GOT3 (cell line): ENCODE data around the gene PIPOX.
"Not testable (repeated sequence)": the region's sequence is repeated elsewhere in the genome, so short reads cannot be mapped to it uniquely, and the experiment has no call there.

Experiments
- DNase-seq: peaks from one replicate; lab custom pipeline; 2025; ENCODE audit warnings: mixed read lengths; lab: John Stamatoyannopoulos, UW

The PIPOX gene

DNA sequence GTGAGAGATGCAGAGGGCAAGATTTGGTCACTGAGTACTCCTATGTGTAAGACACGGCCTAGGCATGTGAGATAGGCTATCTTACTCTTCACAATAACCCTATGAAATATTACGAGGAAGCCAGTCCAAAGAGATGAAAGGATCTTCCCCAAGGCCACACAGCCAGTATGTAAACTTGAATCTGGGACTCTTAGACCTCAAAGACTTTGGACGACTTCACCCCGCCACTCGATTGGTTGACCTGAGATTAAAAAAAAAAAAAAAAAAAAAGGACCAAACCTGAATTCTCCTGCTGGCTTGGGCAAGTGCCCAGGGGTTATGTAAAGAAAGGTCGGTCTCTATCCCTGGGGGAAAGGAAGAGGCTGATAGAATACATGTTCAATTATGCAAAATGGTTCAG is 33.1 kb downstream of the PIPOX start:
- DNase-seq, result no peak

DNA sequence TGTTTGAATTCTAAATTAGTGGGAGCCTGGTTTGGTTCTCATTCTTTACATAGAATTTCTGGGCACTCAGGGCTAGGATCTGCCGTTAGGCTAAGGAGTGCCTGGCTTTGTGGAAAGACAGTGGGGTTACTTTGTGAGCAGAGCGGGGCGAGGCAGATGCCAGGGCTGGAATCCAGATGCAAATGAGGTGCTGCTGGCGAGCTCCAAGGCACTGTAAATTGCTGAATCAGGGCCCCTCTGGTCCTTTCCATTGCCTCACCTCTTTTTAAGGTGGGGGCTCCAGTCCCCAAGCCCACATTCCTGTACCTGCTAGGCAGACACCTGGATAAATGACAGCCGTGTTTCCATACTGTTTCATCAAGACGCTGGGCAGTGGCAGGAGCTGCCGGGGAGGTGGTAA is 33.8 kb downstream of the PIPOX start:
- DNase-seq, result no peak

DNA sequence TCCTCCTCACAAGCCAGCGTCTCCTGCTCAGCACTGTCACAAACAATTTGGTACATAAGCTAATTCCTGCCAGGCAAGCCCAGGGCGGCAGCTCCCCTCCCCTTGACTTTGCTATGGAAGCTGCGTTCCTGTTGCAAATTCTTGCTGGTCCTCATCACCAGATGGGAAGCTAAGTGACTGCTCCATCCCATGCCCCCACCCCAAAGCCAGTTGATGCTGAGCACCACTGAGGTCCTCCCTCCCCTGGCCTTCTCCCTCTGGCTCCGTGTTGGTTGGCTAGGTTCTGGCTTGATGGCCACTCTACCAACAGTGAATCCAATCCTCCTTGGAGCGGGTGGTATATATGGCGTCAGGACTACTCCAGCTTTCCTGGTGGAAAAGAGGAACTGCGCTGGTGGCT is 34.4 kb downstream of the PIPOX start:
- no peak for DNase-seq

DNA sequence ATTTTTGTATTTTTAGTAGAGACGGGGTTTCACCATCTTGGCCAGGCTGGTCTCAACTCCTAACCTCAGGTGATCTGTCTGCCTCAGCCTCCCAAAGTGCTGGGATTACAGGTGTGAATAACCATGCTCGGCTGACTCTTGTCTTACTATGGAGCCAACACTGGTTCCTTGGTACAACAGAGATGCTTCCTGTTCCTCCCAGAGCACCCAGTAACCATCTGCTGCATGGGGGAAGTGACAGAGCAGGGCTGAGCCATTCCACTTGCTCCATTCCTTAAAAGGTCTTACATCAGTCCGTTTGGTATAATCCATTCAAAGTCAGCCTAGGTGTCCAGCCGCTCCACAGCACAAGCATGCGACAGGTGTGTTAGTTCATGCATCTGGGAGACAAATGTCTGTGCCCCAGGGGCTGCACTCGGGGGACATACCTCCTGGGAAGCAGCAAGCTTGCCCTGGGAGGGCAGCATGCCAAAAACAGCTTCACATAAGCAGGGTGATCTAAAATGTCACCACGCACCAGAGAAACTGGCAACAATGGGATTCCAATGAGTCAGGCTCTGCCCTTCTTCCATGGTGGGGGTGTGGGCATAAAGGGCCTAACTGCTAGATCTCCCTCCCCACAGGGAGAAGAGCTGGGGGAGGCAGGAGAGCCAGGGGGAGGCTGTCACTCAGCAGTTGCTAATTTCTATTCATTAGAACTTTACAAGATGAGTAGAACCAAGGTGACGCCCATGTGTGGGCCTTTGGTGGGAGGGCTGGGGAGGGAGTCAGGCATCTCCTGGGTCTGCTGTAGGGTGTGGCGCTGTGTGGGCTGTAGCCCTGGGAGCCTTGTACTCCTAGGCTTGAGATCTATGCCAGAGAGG is 35.5 kb downstream of the PIPOX start:
- DNase-seq, result no peak

DNA sequence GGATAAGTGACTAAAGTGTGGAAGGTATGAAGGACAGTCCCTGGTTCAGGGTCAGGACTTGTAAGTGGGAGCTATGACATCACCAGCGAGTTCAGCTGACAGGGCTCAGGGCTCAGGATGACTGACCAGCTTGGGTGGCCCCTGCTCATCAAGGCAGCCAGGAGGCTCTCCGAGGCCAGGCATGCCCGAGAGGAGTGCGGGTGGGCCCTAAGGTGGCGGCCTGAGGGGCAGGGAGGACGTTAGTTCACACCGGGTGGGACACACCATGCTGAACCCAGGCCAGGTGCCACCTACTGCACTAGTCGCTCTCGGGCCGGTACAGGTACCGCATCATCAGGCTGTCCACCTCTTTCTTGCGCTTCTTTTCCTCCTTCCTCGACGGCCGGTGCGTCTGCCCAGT is 36.5 kb downstream of the PIPOX start:
- DNase-seq, result no peak

DNA sequence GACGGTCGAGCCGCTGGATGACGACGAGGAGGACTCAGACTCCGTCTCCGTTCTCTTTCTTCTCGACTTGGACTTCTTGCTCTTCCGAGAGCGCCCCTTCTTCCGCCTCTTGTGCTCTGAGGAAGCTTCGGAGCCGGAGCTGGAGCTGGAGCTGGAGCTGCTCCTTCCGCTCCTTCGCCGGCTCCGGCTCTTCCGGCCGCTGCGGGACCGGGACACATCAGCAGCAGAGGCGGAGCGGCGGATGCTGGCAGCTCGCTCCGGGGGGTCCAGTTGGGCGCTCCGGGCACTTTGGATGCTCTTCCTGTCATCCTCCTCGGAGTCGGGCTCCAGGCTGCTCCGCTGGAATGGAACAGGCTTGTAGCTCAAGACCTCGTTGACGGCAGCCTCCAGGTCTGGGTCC is 36.9 kb downstream of the PIPOX start:
- no peak for DNase-seq

DNA sequence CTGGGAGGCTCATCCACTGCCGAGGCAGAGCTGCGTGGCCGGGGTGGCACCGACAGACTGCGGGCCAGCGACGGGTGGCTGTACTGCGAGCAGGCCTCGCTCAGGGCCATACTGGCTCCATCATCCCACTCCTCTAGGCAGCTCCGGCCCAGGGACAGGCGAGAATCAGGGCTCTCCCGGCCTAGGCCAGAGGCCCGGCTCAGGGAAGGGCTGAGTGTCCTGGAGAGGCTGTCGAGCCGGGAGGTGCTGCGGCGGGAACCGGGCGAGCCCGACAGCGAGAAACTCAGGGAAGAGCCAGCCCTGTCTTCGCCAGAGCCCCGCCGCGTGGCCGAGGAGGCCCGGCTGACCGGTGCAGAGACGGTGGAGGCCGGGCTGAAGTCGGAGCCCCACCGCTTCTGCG is 37.4 kb downstream of the PIPOX start:
- no peak for DNase-seq

DNA sequence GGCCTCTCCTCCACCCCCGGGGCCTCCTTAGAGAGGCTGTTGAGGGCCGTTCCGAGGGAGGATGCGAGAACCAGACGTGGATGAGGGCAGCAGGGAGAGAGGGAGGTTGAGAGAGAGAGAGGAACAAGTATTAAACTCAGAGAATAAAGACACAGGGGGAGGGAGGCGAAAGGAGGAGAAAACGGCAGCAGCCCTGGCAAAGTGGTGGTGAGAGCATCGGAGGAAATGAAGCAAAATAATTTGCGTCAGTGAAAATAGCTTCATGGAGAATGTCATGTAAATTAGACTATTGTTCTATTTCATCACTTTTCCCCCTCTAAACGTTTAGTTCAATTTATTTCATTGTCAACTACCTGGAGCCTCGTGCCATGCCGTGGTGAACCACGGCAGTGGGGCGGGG is 38.0 kb downstream of the PIPOX start:
- no peak for DNase-seq

DNA sequence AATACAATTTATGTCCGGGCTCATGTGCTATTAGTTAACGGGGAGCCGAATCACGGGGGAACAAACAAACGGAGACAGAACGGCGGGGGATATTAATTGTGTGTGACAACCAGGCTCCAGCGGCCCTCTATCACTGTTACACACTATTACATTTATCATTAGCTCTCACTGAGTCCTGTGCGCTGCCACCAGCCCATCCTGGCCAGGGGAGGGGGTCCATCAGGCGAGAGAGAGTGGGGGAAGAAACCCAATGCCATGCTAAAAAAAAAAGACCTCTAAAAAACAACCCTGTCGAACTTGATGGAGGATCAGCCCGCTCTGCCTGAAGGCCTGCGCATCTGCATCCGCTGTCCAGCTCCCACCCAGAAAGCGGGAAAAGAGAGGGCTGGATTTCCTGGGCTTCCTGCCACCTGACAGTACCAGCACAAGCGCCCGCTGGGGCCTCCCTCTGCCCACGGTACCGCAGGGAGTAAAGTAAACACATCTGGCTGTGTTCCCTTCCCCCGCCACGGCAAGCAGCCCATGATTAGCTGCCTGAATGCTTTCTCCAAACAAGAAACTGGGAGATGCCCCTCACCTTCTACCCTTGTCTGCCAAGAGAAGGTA is 41.7 kb downstream of the PIPOX start:
- DNase-seq, result no peak

DNA sequence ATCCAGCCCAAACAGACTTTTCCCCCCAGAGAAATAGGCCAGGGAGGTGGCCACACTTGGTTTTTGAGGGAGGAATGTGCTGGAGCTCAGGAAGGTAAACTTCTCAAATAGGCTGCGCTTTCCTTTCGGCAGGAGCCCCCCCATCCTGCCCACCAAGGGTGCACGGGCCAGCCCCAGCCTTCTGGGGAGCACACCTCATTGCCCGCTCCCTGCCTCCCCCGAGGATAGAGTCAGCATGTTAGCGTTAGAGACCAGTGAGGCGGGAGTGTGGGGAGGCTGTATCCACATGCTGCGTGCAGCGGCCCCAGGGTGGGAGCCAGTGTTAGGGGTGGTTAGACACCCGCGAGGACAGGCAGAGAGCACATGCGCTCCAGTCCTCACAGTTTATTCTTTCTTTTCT is 42.3 kb downstream of the PIPOX start:
- no peak for DNase-seq

DNA sequence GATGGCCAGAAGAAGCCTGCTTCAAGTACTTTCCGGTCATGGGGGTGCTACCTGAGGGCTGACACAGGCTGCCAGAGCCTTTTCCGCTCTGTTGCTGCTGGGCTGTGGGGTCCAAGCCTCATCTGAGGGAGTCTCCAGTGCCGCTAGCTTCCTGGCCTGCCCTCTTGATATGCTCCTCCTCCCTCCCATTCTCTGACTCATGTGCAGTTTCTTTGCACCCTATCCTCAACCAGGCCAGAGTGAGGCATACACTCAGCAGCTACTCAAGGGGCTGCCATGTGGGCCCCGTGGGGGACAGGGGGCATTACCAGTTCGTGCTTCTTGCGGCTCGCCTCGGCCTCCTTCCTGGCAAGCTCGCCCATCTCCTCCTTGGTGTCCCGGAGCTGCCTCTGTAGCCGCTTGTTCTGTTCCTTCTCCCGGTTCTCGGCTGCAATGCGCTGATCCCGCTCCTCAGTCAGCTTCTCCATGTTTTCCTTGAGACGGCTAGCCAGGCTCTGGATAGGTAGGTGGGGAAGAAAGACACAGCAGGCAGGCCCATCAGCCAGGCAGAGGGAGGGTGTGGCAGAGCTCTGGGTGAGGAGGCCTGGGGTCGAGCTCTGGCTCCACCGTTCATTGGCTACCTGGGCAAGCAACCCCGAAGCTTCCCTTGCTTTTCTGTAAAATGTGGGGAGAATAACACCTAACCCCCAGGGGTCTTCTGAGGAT is 43.8 kb downstream of the PIPOX start:
- no peak for DNase-seq

DNA sequence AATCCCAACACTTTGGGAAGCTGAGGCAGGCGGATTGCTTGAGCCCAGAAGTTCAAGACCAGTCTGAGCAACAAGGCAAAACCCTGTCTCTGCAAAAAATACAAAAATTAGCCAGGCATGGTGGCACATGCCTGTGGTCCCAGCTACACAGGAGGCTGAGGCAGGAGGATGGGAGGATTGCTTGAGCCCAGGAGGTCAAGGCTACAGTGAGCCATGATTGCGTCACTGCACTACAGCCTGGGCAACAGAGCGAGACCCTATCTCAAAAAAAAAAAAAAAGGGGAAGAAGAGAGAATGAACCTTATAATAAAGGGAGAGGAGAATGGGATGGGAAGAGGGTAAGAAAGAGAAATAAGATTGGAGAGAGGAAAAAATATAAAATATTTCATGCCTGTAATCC is 45.8 kb downstream of the PIPOX start:
- DNase-seq, result not testable (repeated sequence)

DNA sequence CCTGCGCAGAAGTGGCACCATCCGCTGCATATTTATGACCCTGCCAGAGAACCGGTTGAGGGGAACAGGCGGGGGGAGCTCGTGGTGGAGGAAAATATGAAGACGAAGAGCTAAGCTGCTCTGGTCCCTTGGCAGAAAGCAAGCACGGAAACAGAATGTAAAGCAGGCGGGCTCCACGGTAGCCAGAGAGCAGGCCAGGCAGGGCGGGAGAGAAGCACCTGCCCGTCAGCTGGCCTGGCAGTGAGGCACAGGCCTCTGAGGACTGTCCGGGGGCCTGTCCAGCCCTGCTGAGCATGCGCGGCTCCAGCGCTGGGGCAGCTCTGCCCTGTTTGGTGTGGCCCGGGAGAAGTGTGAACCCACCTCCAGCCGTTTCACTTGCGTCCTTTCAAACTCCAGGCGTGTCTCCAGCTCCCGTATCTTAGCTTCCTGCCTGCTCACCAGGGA is 46.7 kb downstream of the PIPOX start:
- no peak for DNase-seq

DNA sequence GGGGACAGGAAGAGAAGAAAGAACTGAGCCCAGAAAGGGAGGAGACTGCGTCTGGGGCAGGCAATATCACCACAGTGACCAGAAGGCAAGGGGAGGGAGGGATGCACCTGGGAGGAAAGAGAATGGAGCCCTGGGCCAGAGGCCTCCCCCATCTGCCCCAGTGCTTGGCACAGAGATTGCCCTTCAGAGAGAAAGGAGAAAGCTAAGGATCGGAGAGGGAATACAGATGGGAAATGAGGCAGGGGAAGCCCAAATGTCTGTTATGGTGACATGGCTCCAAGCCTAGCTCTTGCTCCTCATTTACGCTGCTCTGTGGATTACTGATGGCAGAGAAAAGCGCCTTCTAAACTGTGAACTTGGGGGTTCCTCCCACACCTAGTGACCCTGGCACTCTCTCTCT is 47.2 kb downstream of the PIPOX start:
- no peak for DNase-seq

DNA sequence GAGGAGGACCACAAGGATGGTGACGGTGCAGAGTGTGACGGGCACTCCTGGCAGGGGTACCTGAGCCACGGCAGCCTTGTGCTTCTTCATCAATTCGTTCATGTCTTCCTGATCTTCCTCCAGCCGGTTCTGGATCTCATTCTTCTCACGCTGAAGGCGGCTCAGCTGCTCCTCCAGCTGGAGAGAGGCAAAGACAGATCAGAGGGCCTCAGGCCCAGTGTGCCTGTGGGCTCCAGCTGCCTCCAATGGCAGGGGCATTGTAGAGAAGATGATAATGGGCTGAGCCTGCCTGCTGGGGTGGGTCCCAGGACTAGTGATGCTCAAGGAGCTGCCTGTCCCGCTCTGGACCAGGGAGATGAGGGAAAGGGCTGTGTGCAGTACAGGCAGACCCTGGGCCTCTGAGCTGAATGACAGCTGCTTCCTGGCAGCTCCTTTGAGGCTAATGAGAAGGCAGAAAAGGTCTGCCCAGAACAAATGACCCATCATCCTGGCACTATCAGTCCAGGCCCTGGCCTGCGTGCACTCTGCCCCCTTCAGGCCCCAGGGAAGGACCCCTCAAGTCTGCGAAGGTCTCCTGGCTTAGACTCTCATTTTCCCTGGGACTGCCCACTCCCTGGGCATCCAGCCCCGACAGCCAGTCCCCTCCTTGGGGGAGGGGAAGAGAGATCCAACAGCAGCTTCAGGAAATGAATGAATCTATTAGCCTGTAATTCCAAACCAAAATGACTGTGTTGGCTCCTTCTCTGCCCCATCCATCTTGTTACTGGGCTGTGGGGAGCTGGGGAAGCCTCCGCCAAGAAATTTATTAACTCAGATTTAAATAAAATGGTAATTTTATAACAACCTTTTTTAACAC is 48.0 kb downstream of the PIPOX start:
- no peak for DNase-seq

DNA sequence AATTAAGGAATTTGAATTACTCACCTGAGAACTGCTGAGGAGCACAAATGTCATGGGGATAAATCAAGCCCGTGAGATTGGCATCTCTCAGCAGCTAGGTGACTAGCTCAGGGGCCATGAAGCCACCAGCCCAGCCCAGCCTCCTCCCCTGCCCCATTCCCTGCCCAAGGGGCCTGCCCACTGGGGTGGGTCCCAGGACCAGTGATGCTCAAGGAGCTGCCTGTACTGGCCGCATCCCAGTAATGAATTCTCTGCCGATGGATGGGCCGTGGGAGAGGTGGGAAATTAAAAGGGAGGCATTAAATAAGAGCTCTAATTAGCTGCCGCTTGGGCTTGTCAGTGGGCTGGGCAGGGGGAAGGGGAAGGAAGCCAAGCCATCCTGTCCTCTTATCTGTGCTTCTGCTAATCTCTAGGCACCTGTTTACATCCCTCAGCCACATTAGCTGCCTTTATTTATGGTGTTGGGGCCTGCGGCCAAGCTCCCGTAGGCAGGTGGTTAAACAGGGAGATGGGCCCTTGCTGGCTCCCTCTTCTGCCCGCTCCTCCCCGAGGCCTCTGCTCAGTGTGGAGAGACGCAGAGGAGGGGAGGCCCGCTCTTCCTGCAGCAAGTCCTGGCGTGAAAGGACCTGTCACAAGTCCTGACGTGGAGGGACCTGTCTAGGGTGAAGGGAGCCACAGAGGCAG is 48.8 kb downstream of the PIPOX start:
- DNase-seq, result no peak

DNA sequence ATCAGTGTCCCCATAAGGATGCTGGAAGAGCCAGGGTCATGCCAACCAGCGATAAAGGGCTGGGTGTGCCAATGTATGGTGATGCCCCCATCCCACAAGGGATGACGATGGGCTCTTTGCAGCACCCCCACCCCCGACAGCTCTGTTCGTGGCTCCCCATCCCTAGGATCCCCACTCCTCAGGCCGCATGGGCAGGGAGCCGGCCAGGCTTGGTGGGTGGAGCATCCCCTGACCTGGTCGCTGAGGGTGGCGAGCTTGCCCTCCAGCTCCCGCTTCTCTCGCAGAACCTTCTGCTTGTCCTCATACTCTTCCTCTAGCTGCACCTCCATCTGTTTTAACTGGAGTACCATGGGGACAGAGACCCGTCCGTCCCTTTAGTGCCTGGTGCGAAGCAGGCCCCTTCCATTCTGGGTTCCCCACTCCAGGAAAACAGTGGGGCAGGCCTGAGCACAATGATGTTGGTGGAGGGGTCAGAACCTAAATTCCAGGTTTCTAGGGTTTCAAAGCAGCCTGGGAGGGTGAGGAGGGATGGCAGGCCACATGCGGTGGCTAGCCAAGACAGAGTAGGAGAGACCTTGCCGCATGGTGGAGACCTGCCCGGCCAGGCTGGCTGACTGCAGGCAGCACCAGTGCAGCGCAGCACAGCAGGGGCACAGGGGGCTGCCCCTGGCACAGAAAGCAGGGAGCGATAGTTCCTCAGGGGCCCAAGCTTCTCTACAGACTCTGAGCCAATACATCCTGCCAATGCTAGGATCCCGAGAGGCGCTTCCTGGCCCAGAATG is 50.3 kb downstream of the PIPOX start:
- DNase-seq, result no peak

DNA sequence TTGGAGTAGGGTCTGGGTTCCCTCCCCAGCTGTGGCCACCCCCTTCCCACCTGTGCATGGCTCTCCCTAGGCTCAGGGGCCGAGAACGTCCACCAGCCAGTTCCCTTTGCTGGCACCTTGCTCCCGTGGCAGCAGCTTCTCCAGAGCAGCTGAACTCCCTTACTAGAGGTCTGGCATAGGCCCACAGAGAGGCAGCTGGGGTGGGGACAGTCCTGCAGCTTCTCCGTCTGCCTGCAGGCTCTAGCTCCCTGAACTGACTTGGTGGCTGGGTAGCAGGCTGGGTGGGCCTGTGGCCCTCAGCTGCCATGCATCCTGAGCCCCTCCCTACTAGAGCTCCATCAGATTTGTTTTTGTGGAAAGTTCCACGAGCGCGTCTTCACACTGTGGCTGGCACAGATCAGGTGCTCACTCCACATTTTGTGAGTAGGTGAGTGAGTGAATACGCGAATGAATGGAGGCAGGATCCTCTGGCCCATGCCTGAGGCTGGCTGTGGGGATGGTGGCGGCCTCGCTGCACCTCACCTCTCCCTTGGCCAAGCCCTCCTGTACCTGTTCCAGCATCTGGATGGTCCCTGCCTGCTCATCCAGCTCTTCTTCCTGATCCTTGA is 51.3 kb downstream of the PIPOX start:
- DNase-seq, result no peak

DNA sequence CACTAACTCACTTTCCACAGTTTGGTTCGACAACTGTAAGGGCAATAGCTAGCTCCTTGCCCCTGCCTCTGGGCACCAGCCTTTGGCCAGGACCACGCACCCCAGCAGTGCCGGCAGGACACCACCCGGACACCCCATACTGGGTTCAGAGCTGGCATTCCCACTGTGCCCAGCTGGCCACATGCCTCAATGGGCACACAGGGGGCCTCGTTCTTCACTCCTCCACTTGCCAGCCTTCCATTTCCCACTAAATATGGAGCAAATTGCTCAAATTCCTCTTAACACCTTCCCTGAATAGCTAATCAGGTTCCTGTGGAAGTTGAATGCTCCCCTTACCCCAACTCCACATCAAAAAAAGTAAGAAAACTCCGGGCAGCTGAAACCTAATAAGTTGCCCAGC is 52.5 kb downstream of the PIPOX start:
- no peak for DNase-seq

DNA sequence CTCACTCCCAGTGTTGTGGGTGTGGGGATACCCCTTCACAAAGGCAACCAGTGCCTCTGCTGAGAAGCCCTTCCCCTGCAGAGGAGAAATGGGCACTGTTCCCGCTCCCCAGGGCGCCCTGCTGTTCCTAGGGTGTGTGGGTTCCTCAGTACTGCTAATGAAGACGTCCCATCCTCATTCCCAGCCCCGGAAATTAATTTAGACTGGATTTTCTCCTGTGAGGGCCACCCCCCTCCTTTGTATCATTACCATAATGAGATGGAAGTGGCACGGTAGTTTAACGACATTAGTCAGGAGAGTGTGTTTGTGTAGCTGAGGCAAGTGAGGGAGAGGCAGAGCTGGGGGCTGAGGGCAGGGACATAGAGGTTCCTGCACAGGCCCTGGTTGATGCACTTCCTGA is 53.2 kb downstream of the PIPOX start:
- no peak for DNase-seq
